Vagina (tissue), 2 donors: ENCODE results near the gene CDH4.

ENCODE experiments used
- CTCF ChIP-seq, 3 experiments: fragments of 450-650 bp in 2 of 3; fragments of 200-600 bp in 1 of 3; sonication (generic) in 1 of 3; IDR thresholded peaks; one replicate each; pipeline ENCODE4 v1.5.1; 2017 to 2019; ENCODE audit warnings: antibody characterized with exemption in 3 of 3, mild to moderate bottlenecking in 2 of 3, moderate library complexity in 2 of 3
- POLR2AphosphoS5 ChIP-seq, 2 donors: sonication (generic); formaldehyde crosslinking; IDR thresholded peaks; one replicate each; pipeline ENCODE4 v1.9.0; 2017; ENCODE audit warnings: antibody characterized with exemption in 2 of 2, mild to moderate bottlenecking in 2 of 2, low read depth in 1 of 2; ENCODE audit not compliant: insufficient read depth in 1 of 2

GRCh38 chr20:61204206-61204605 is 47.9 kb upstream of the CDH4 start:
- TF ChIP-seq CTCF (IDR thresholded peaks at IDR 0.05), result no peak
- no peak for TF ChIP-seq POLR2AphosphoS5 (IDR thresholded peaks at IDR 0.05; ENCODE audit: insufficient read depth in 1 of 2, low read depth in 1 of 2)
